Adipose tissue (tissue), 3 donors: ENCODE results near the gene L3MBTL2. TPM values are rescaled to one million over a fixed set of nuclear protein-coding genes. Genes with fewer than 3 reads are reported as not detected.

ENCODE experiments used
- H3K27ac ChIP-seq: one replicate; pipeline ENCODE4 v1.5.1; 2013; ENCODE audit warnings: low read depth, low read length
- WGBS, 3 donors: extraction: QIAGEN DNeasy Blood & Tissue Kit; methylation state at CpG; one replicate each; pipeline ENCODE4 v1.1.7; 2013; 5-methylcytosine and 5-hydroxymethylcytosine counted together
- polyA plus RNA-seq, 3 donors: library from polyadenylated mRNA; stranded (reverse); fragments of 200-250 nt; gene quantifications; one replicate each; pipeline ENCODE4 v1.2.3, GENCODE V29; 2013
- donor health status: healthy with polysubstance abuse.
- donor health status: Bipolar disorder and iron deficiency.
- donor health status: healthy.

Gene L3MBTL2
- polyA plus RNA-seq, 3 donors: 7.0 to 13.7 (median 10.1) TPM

- 17 to 25% (median 22%) methylated on average over 68 to 96 of the region's 97 CpGs for WGBS, 3 donors
- no peak overlapping the region for H3K27ac ChIP-seq
Observed at GRCh38 chr22:41237707-41238569, 32.8 kb downstream of the L3MBTL2 start.

- H3K27ac ChIP-seq: no peak overlapping the region
- 90 to 96% (median 93%) methylated on average over 27 to 32 of the region's 32 CpGs for WGBS, 3 donors
Observed at GRCh38 chr22:41238570-41239442, 33.7 kb downstream of the L3MBTL2 start.

DNA sequence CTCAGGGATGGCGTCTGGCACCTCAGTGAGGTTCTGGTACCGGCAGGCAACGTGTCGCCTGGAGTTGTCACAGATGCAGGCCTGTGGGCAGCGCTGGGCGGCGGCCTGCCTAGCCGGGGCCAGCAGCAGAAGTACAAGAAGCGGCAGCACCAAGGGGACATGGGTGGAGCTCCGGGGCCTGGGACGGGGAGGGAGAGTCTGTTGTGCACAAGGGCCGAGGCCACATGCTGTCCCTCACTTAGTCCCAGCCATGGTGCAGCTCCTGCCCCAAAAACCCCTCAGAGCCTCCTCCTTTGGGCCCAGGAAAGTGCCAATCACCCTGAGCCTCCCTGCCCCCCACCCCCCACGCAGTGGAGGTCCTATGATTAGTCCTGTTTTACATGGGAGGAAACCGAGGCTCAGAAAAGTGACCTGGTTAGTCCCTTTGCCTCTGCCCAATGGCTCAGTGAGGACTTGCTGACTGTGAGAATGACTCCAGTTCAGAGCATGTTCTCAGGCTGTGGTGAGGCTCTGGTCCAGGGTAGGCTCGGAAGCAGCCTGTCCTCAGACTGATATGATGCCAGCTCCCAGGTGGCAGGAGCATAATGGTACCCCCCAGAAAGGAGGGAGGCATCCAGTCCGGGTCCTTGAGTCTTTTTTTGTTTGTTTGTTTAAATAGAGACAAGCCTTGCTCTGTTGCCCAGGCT, 34.5 kb downstream of the L3MBTL2 start:
- WGBS, 3 donors: 76 to 82% (median 80%) methylated on average over 16 of the region's 16 CpGs
- no peak overlapping the region for H3K27ac ChIP-seq

DNA sequence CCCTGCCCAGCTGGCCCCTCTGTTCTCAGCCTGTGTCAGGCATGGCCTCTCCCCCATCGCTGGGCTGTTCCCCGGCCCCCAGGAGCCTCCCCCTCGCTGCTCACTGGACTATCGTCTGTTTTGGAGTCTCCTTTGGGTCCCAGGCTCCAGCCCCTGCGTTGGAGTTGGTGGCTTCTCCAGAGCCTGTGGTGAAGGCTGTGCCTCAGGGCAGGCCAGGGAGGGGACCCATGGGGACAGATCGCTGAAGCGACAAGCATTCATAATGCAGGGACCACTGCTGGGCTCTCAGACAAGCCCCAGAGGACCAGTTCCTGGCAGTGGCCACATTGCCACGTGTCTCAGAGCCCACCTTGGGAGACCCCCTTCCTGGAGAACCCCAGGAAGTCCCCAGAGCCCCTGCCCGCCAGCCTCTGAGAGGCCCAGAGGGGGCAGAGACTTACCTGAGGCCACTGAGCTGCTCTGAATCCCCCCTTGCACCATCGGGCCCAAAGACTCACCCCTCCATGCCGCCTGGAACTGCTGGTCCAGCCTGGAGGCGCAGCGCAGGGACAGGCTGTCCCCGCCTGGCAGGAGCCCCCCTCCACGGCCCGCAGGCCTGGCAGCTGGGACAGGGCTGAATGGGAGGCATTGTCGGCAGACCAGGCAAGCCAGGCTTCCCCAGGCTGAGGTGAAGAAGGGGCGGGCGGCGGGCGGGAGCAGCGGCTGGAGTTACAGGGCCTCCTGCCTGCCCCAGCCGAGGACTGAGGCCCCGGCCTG, 35.4 kb downstream of the L3MBTL2 start, which contains the start of gene CHADL:
Gene CHADL (minus strand): TSS at position 555 of the 756 bp plus-strand sequence. CDS start 50 bp downstream, at position 505.
- no peak within 1 kb of the TSS for H3K27ac ChIP-seq
- 53 to 70% (median 63%) methylated on average over 19 to 24 of the region's 24 CpGs for WGBS, 3 donors

DNA sequence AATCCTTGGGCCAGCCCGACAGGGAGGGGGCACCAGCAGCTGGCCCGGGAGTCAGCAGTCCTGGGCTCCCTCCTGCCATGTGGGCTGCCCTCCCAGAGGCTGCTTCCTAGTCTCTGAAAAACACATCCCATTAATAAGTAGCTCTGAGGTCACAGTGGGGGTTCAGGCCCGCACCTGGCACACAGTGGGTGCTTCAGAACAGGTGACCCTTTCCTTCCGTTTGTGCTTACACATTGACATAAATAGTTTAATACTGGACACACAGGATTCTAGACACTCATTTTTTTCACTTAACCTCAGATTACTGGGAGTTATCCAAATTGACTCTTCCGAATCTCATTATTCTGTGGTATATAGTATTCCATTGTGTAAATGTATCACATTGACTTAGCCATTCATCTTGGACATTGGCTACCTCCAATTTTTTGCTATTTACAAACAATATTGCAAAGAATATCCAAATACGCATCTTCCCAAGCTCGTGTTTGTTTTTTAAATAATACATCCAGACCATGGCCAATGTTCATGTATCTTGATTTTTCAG, 36.1 kb downstream of the L3MBTL2 start:
- WGBS, 3 donors: 82 to 92% (median 91%) methylated on average over 7 of the region's 7 CpGs
- H3K27ac ChIP-seq: no peak overlapping the region

DNA sequence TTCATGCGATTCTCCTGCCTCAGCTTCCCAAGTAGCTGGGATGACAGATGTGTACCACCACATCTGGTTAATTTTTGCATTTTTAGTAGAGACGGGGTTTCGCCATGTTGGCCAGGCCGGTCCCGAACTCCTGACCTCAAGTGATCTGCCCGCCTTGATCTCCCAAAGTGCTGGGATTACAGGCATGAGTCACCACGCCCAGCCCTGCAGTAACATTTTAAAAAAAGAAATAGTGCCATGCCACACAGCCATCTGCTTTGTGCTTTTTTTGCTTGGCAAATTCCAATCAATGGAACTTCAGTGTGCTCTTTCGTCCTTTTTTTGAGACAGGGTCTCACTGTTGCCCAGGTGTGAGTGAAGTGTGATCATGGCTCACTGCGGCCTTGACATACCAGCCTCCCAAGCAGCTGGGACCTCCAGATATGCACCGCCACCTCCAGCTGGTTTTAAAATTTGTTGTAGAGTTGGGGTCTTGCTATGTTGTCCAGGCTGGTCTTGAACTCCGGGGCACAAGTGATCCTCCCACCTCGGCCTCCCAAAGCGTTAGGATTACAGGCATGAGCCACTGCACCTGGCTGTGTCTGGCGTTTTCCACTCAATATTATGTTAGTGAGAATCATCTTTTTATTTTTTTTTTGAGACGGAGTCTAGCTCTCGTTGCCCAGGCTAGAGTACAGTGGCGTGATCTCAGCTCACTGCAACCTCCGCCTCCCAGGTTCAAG, 37.4 kb downstream of the L3MBTL2 start:
- 91 to 95% (median 94%) methylated on average over 18 of the region's 18 CpGs for WGBS, 3 donors
- H3K27ac ChIP-seq: no peak overlapping the region

DNA sequence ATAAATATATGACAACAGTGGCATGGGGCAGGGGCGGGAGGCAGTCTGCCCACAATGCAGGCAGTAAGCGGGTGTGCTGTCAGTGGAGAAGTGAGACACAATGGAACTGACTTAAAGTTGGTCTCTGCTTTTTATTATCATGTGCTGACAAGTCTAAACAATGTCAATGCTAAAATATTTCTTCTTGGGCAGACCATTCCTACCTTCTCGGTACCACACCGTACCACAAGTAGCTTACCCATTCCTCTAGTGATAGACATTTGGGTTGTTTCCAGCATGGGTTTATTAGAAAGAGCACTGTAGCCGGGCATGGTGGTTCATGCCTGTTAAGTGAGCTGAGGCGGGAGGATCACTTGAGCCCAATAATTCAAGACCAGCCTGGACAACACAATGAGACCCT, 38.2 kb downstream of the L3MBTL2 start:
- 92 to 93% (median 93%) methylated on average over 6 of the region's 6 CpGs for WGBS, 3 donors
- no peak overlapping the region for H3K27ac ChIP-seq

DNA sequence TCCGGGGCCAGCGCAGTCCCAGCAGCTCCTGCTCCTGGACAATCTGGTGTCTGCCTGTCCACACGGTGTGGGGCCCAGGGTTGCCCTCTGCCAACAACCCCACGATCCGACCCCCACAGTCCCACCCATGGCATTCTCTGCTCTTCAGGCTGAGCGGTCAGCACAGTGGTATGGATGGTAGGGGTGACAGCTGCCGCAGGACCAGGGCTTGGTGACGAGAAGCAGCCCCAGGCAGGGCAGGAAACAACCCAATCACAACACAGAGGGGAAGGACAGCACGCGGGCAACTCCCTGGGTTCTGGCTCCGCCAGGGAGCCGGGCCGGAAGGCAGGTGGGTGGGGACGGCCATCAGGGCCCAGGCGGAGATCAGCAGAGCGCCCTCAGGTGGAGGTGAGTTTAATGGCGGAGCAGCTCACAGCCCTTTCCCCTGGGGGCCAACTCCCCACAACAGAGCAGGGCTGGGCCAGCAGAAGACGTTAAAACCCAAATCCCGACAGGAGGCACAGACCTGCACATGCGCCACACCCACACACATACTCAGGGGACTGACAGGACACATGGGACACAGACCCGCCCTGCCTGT, 40.9 kb downstream of the L3MBTL2 start:
- 85 to 89% (median 86%) methylated on average over 20 to 21 of the region's 21 CpGs for WGBS, 3 donors
- H3K27ac ChIP-seq: no peak overlapping the region

- 84 to 85% (median 85%) methylated on average over 7 of the region's 7 CpGs for WGBS, 3 donors
- no peak overlapping the region for H3K27ac ChIP-seq
Observed at GRCh38 chr22:41247703-41248102, 42.6 kb downstream of the L3MBTL2 start.

DNA sequence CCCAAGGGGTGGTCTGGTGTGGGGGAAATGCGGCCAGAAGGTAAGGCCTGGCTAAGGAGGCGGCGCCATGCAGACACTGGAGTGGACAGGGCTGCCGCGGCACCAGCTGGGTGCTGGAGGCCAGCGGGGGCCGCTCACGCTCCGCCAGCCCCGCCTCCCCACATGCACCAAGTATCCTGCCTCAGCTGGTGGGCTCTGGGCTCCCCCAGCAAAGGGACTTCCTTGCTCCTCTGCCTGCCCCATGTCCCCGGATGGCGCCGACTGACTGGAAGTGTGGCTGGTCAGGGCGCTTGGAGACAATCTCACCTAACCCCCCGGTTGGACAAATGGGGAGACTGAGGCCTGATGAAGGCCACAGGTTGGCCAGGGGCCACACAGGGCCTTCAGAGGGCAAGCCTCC, 43.2 kb downstream of the L3MBTL2 start:
- no peak overlapping the region for H3K27ac ChIP-seq
- 88 to 97% (median 93%) methylated on average over 14 to 15 of the region's 15 CpGs for WGBS, 3 donors

GRCh38 chr22:41248758-41249157, 43.6 kb downstream of the L3MBTL2 start:
- H3K27ac ChIP-seq: no peak overlapping the region
- 81 to 95% (median 92%) methylated on average over 10 of the region's 10 CpGs for WGBS, 3 donors

- H3K27ac ChIP-seq: no peak overlapping the region
- 84 to 95% (median 90%) methylated on average over 14 of the region's 14 CpGs for WGBS, 3 donors
Observed at GRCh38 chr22:41249442-41249841, 44.3 kb downstream of the L3MBTL2 start.

DNA sequence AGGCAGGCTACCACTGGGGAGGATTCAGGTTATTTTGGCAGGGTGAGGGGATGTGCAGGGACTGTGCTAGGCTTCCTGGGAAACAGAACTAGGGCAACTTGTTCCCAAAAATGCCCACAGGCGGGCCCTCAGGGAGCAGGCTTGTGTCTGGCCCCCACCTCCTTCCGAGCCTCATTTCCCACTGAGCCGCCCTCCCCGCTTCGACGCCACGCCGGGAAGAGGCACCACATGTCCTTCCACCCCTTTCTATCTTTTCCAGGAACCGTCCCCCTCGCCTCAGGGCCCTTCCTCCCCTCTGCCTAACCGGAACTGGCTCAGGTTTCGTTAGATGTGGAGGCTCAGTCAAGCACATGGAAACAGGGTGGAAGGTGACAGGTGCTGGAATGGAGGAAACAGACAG, 45.0 kb downstream of the L3MBTL2 start:
- no peak overlapping the region for H3K27ac ChIP-seq
- 94 to 96% (median 96%) methylated on average over 12 of the region's 12 CpGs for WGBS, 3 donors

DNA sequence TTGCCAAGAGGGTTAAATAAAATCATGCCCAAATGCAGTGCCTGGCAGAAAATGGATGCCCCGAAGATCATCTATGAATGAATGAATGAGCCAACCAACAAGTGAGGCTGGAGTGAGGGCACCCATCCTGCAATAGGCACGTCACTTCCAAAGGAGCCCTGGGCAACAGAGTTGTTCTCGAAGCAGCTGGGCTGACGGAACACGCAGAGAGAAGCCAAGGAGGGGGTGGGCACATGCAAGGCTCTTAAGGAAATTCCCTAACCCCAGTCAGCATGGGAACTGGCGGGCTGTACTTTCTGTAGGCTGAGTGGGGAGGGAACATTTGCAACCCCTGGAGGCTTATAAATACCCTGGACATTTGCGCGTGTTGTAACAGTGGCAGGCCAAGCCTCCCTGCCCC, 47.3 kb downstream of the L3MBTL2 start:
- 82 to 91% (median 87%) methylated on average over 8 of the region's 8 CpGs for WGBS, 3 donors
- H3K27ac ChIP-seq: no peak overlapping the region

DNA sequence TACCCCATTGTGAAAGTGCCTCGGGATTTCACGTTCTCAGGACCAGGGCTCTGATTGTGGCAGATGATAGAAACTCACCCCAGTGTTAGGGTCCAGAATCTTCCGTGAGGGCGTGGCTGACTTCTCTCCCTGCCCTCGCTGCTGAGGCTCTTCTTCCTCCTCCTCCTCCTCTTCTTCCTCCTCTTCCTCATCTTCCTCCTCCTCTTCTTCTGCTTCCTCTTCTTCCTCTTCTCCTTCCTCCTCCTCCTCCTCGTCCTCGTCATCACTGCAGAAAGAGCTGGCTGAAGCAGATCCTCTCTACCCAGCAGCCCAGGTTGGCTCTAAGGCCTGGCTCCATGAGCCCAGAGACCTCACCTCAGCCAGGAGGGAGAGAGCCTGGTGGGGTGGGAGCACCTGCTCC, 49.1 kb downstream of the L3MBTL2 start:
- no peak overlapping the region for H3K27ac ChIP-seq
- 75 to 97% (median 77%) methylated on average over 7 of the region's 7 CpGs for WGBS, 3 donors

GRCh38 chr22:41256254-41257253, 51.4 kb downstream of the L3MBTL2 start:
- WGBS, 3 donors: 79 to 86% (median 85%) methylated on average over 20 of the region's 20 CpGs

More at GRCh38 chr22:41256254-41257253, 51.4 kb downstream of the L3MBTL2 start:
- H3K27ac ChIP-seq: no peak overlapping the region
